Cardiac septum (tissue), 1 donor: ENCODE measurements around the gene SETD3. TPM values are rescaled to one million over a fixed set of nuclear protein-coding genes. Genes with fewer than 3 reads are reported as not detected.

Experiments used
- DNase-seq: peaks from one replicate; pipeline ENCODE4 v3.0.0-alpha.2; 2020; ENCODE audit warnings: low spot score
- intact Hi-C: fragments of 100-400 bp; cut with DNase I; formaldehyde crosslinking; loops from one replicate; pipeline ENCODE4 v1.14.0; 2022
- total RNA-seq: library from RNA; stranded (reverse); fragmentation: NEBNext Ultra II Directional; extraction: Animal tissue kit (Norgen Biotek cat#: 25700); gene quantifications from one replicate; pipeline ENCODE4 v1.2.1, GENCODE V29; 2021
- donor health status: DM: no; HTN: no; CAD: no.

The SETD3 gene
- total RNA-seq, 1 donor from 2014 or later, result 135 TPM

GRCh38 chr14:99431986-99432385, 48.7 kb downstream of the SETD3 start:
- DNase-seq, result no peak
- intact Hi-C loops, result no loop called here

GRCh38 chr14:99430491-99430890, 50.2 kb downstream of the SETD3 start:
- intact Hi-C loops, result no loop called here
- DNase-seq, result no peak

GRCh38 chr14:99427632-99428300, 52.9 kb downstream of the SETD3 start:
- DNase-seq, result no peak
- intact Hi-C loops, result no loop called here

- intact Hi-C loops, result no loop called here
- DNase-seq, result no peak
These were observed 53.8 kb downstream of the SETD3 start for GRCh38 chr14:99426813-99427346.

- intact Hi-C loops, result no loop called here
- DNase-seq, result no peak
These were observed 54.4 kb downstream of the SETD3 start for GRCh38 chr14:99426265-99426664.

GRCh38 chr14:99425272-99425681, 55.4 kb downstream of the SETD3 start:
- intact Hi-C loops, result no loop called here
- no peak for DNase-seq

- DNase-seq, result no peak
- intact Hi-C loops, result no loop called here
These were observed 56.3 kb downstream of the SETD3 start for GRCh38 chr14:99424306-99424877.

- no peak for DNase-seq
- intact Hi-C loops, result no loop called here
These were observed 57.2 kb downstream of the SETD3 start for GRCh38 chr14:99423434-99423833.

- DNase-seq, result no peak
- intact Hi-C loops, result no loop called here
These were observed 58.2 kb downstream of the SETD3 start for GRCh38 chr14:99422228-99423010.

GRCh38 chr14:99420711-99421110, 59.9 kb downstream of the SETD3 start:
- DNase-seq, result no peak
- intact Hi-C loops, result no loop called here

GRCh38 chr14:99419905-99420304, 60.8 kb downstream of the SETD3 start:
- DNase-seq, result no peak
- intact Hi-C loops, result no loop called here

GRCh38 chr14:99418242-99418641, 62.4 kb downstream of the SETD3 start:
- intact Hi-C loops, result no loop called here
- no peak for DNase-seq

GRCh38 chr14:99416909-99417308, 63.8 kb downstream of the SETD3 start:
- intact Hi-C loops, result no loop called here

GRCh38 chr14:99415496-99416281, 65.0 kb downstream of the SETD3 start:
- intact Hi-C loops, result no loop called here
- DNase-seq, result no peak

More at GRCh38 chr14:99416909-99417308, 63.8 kb downstream of the SETD3 start:
- DNase-seq, result no peak

- DNase-seq, result no peak
- intact Hi-C loops, result no loop called here
These were observed 66.7 kb downstream of the SETD3 start for GRCh38 chr14:99413911-99414310.

- DNase-seq, result no peak
- intact Hi-C loops, result no loop called here
These were observed 67.5 kb downstream of the SETD3 start for GRCh38 chr14:99413172-99413571.

GRCh38 chr14:99412117-99413061, 68.3 kb downstream of the SETD3 start:
- intact Hi-C loops, result no loop called here
- no peak for DNase-seq

- intact Hi-C loops, result no loop called here
- DNase-seq, result no peak
These were observed 70.6 kb downstream of the SETD3 start for GRCh38 chr14:99410019-99410418.

GRCh38 chr14:99408971-99409289, 71.7 kb downstream of the SETD3 start:
- intact Hi-C loops, result no loop called here
- no peak for DNase-seq
